Measurements from ENCODE around the gene CYGB.

The CYGB gene

DNA sequence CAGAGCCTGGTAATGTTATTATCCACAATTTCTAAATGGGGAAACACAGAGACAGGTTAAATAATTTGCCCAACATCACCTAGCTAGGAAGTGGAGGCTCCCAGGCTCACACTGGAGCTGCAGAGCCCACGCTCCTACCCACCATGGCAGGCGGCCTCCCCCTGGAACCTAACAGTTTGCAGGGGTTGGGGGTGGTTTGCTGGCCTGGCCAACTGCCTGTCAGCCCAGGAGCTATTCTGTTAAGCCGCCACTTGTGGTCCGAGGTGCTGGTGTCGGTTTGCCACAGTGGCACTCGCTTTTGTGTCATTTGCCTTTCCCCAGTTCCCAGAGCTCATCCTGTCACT, 5.9 kb upstream of the CYGB start:
- TF ChIP-seq, protein P1, sequence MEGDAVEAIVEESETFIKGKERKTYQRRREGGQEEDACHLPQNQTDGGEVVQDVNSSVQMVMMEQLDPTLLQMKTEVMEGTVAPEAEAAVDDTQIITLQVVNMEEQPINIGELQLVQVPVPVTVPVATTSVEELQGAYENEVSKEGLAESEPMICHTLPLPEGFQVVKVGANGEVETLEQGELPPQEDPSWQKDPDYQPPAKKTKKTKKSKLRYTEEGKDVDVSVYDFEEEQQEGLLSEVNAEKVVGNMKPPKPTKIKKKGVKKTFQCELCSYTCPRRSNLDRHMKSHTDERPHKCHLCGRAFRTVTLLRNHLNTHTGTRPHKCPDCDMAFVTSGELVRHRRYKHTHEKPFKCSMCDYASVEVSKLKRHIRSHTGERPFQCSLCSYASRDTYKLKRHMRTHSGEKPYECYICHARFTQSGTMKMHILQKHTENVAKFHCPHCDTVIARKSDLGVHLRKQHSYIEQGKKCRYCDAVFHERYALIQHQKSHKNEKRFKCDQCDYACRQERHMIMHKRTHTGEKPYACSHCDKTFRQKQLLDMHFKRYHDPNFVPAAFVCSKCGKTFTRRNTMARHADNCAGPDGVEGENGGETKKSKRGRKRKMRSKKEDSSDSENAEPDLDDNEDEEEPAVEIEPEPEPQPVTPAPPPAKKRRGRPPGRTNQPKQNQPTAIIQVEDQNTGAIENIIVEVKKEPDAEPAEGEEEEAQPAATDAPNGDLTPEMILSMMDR (IDR thresholded peaks at IDR 0.05; ENCODE audit: insufficient read depth, low read length, poor library complexity, severe bottlenecking): no peak
- TF ChIP-seq EZH2phosphoT487 (conservative IDR thresholded peaks at IDR 0.05; ENCODE audit: low read length): no peak
- H3K4me2 ChIP-seq (ENCODE audit: low read depth, low read length, poor library complexity, severe bottlenecking): no peak overlapping the region
- no peak overlapping the region for H3K27ac ChIP-seq (ENCODE audit: low read depth, low read length)
- H3K4me3 ChIP-seq (ENCODE audit: insufficient read depth, low read length, poor library complexity, severe bottlenecking): no peak overlapping the region
- no peaks in the 10 kb centered on the region for H3K9me2 ChIP-seq (replicated peaks; ENCODE audit: insufficient read depth, low read length)
- H3K27me3 ChIP-seq (ENCODE audit: low read length): no peaks in the 10 kb centered on the region
- no peaks in the 10 kb centered on the region for H3F3A ChIP-seq (ENCODE audit: insufficient read depth)
- H3K9me3 ChIP-seq (ENCODE audit: insufficient read depth, low read length): no peaks in the 10 kb centered on the region
- H3K9ac ChIP-seq (ENCODE audit: low read length): no peak overlapping the region
- no peaks in the 10 kb centered on the region for H4K20me1 ChIP-seq (ENCODE audit: low read depth, low read length)
- H3K79me2 ChIP-seq (ENCODE audit: insufficient read depth, low read length): no peaks in the 10 kb centered on the region
- H2AFZ ChIP-seq (ENCODE audit: low read depth, low read length, severe bottlenecking): no peak overlapping the region
- no peaks in the 10 kb centered on the region for H3K36me3 ChIP-seq (ENCODE audit: low read length)

DNA sequence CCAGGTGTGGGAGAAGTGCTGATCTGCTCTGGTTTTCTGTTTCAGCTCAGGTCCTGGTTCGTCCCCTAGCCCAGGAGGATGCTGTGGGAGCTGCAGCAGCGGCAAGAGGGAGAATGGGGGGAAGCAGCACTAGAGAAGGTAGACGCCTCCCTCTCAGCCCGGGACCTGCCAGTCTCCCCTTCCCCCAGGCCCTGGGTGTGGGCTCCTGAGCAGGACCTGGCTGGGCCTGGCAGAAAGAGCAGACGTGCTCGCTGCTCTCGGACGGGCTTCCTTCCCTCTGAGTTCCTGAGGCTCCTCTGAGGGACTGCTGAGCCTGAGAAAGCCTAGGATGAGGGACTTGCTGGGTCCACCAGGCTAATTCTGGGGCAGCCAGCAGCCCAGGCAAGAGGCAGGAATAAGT, 5.5 kb upstream of the CYGB start:
- no peaks in the 10 kb centered on the region for H3K36me3 ChIP-seq (ENCODE audit: low read length)
- no peak overlapping the region for H3K4me2 ChIP-seq (ENCODE audit: low read depth, low read length, poor library complexity, severe bottlenecking)
- no peaks in the 10 kb centered on the region for H3F3A ChIP-seq (ENCODE audit: insufficient read depth)
- H3K9ac ChIP-seq (ENCODE audit: low read length): no peak overlapping the region
- H3K4me3 ChIP-seq (ENCODE audit: insufficient read depth, low read length, poor library complexity, severe bottlenecking): no peak overlapping the region
- H3K79me2 ChIP-seq (ENCODE audit: insufficient read depth, low read length): no peaks in the 10 kb centered on the region
- no peaks in the 10 kb centered on the region for H3K9me3 ChIP-seq (ENCODE audit: insufficient read depth, low read length)
- no peaks in the 10 kb centered on the region for H3K27me3 ChIP-seq (ENCODE audit: low read length)
- no peaks in the 10 kb centered on the region for H4K20me1 ChIP-seq (ENCODE audit: low read depth, low read length)
- H3K27ac ChIP-seq (ENCODE audit: low read depth, low read length): no peak overlapping the region
- no peak for TF ChIP-seq EZH2phosphoT487 (conservative IDR thresholded peaks at IDR 0.05; ENCODE audit: low read length)
- TF ChIP-seq, protein P1 (IDR thresholded peaks at IDR 0.05; ENCODE audit: insufficient read depth, low read length, poor library complexity, severe bottlenecking): no peak
- no peak overlapping the region for H2AFZ ChIP-seq (ENCODE audit: low read depth, low read length, severe bottlenecking)
- no peaks in the 10 kb centered on the region for H3K9me2 ChIP-seq (replicated peaks; ENCODE audit: insufficient read depth, low read length)

DNA sequence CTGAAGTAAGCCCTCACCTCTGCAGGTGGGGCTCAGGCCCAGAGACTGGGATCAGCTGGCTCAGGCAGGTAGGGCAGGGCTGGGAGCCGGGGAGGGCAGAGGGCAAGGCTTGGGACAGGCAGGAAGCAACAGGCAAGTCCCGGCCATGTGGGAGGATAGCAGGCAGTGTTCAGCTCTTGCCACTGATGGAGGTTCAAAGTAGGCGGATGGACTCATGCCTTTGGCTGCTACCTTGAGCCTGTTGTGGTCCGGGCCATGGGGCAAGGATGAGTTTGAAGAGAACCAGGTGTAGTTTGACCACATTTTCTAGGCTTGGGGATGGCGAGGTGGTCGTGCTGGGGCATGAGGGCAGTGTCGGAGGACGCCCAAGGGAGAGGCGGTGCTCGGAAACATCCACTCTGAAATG, 5.1 kb upstream of the CYGB start:
- no peak for TF ChIP-seq EZH2phosphoT487 (conservative IDR thresholded peaks at IDR 0.05; ENCODE audit: low read length)
- TF ChIP-seq, protein P1 (IDR thresholded peaks at IDR 0.05; ENCODE audit: insufficient read depth, low read length, poor library complexity, severe bottlenecking): no peak
- no peak overlapping the region for H3K9ac ChIP-seq (ENCODE audit: low read length)
- no peak overlapping the region for H3K27ac ChIP-seq (ENCODE audit: low read depth, low read length)
- no peaks in the 10 kb centered on the region for H3K9me2 ChIP-seq (replicated peaks; ENCODE audit: insufficient read depth, low read length)
- no peaks in the 10 kb centered on the region for H3K36me3 ChIP-seq (ENCODE audit: low read length)
- no peak overlapping the region for H3K4me2 ChIP-seq (ENCODE audit: low read depth, low read length, poor library complexity, severe bottlenecking)
- H4K20me1 ChIP-seq (ENCODE audit: low read depth, low read length): no peaks in the 10 kb centered on the region
- no peaks in the 10 kb centered on the region for H3K79me2 ChIP-seq (ENCODE audit: insufficient read depth, low read length)
- H3K4me3 ChIP-seq (ENCODE audit: insufficient read depth, low read length, poor library complexity, severe bottlenecking): no peak overlapping the region
- H2AFZ ChIP-seq (ENCODE audit: low read depth, low read length, severe bottlenecking): no peak overlapping the region
- no peaks in the 10 kb centered on the region for H3F3A ChIP-seq (ENCODE audit: insufficient read depth)
- H3K9me3 ChIP-seq (ENCODE audit: insufficient read depth, low read length): no peaks in the 10 kb centered on the region
- no peaks in the 10 kb centered on the region for H3K27me3 ChIP-seq (ENCODE audit: low read length)
